SU-DHL-6 (cell line): ENCODE data around the gene KAZALD1.
A peak's percentile ranks its signal among the peaks of the same experiment; 100 is the strongest.

Experiments
- H2AFZ ChIP-seq: fragments of 200-600 bp; sonication (generic); 2 replicates; pipeline ENCODE4 v1.6.1; 2014; ENCODE audit warnings: low read depth, mild to moderate bottlenecking, moderate library complexity, mixed read lengths, antibody characterized with exemption, low read length; ENCODE audit not compliant: severe bottlenecking
- H3F3A ChIP-seq: fragments of 200-600 bp; shearing (Covaris generic); 2 replicates; pipeline ENCODE4 v1.6.0; 2016; ENCODE audit warnings: antibody characterized with exemption, mild to moderate bottlenecking; ENCODE audit not compliant: insufficient read depth
- H3K27ac ChIP-seq: fragments of 200-600 bp; sonication (generic); 2 replicates; pipeline ENCODE4 v1.5.1; 2016; ENCODE audit warnings: low read depth, mild to moderate bottlenecking, low read length, moderate library complexity, mixed read lengths
- H3K27me3 ChIP-seq: fragments of 200-600 bp; sonication (generic), shearing (Covaris generic); 2 replicates; pipeline ENCODE4 v1.6.0; 2014; ENCODE audit warnings: mild to moderate bottlenecking, low read length
- H3K36me3 ChIP-seq: fragments of 200-600 bp; sonication (generic); 2 replicates; pipeline ENCODE4 v1.6.1; 2014; ENCODE audit warnings: mild to moderate bottlenecking, low read length, mixed read lengths
- H3K4me2 ChIP-seq: fragments of 300-600, 200-600 bp; shearing (Covaris generic), sonication (generic); 2 replicates; pipeline ENCODE4 v1.6.0; 2014; ENCODE audit warnings: low read length, low read depth, mild to moderate bottlenecking; ENCODE audit not compliant: poor library complexity, severe bottlenecking
- H3K4me3 ChIP-seq: fragments of 200-600 bp; sonication (generic); 2 replicates; pipeline ENCODE4 v1.5.1; 2014; ENCODE audit warnings: antibody characterized with exemption, low read length, mild to moderate bottlenecking, mixed read lengths; ENCODE audit not compliant: insufficient read depth, poor library complexity, severe bottlenecking
- H3K79me2 ChIP-seq: fragments of 200-600 bp; sonication (generic); 2 replicates; pipeline ENCODE4 v1.6.1; 2014; ENCODE audit warnings: mild to moderate bottlenecking, low read length, moderate library complexity; ENCODE audit not compliant: insufficient read depth
- H3K9ac ChIP-seq: fragments of 200-600 bp; sonication (generic); 2 replicates; pipeline ENCODE4 v1.7.0; 2014; ENCODE audit warnings: mild to moderate bottlenecking, low read length
- H3K9me2 ChIP-seq: fragments of 200-600 bp; sonication (generic); replicated peaks from 2 replicates; pipeline ENCODE4 v1.6.1; 2014; ENCODE audit warnings: low read length; ENCODE audit not compliant: insufficient read depth
- H3K9me3 ChIP-seq: fragments of 200-600 bp; sonication (generic); 2 replicates; pipeline ENCODE4 v1.6.1; 2014; ENCODE audit warnings: low read length, mixed read lengths; ENCODE audit not compliant: insufficient read depth
- H4K20me1 ChIP-seq: fragments of 200-600 bp; sonication (generic); 2 replicates; pipeline ENCODE4 v1.6.1; 2014; ENCODE audit warnings: low read depth, mild to moderate bottlenecking, antibody characterized with exemption, low read length, moderate library complexity, mixed read lengths
- CTCF ChIP-seq: fragments of 200-600 bp; sonication (generic); IDR thresholded peaks from one replicate; pipeline ENCODE4 v1.5.1; 2017; ENCODE audit warnings: antibody characterized with exemption, mild to moderate bottlenecking, low read length, moderate library complexity; ENCODE audit not compliant: insufficient read depth, poor library complexity, severe bottlenecking
- EZH2phosphoT487 ChIP-seq: fragments of 200-600 bp; sonication (generic), shearing (Covaris generic); conservative IDR thresholded peaks from 2 replicates; pipeline ENCODE4 v1.6.1; 2018; ENCODE audit warnings: mild to moderate bottlenecking, antibody characterized with exemption, low read length, moderate library complexity, mixed read lengths

The KAZALD1 gene

GRCh38 chr10:101060036-101060950 lies 1.5 kb upstream of the KAZALD1 start:
- H4K20me1 ChIP-seq, result peaks cover 17% of the 10 kb centered on the region
- no peaks in the 10 kb centered on the region for H3K27me3 ChIP-seq
- peaks cover 48% of the 10 kb centered on the region for H3K79me2 ChIP-seq
- TF ChIP-seq EZH2phosphoT487 (no peak), CTCF (peak; percentile 92)
- H3K9me3 ChIP-seq, result no peaks in the 10 kb centered on the region
- peaks cover 8% of the 10 kb centered on the region; the same call in 1 of the 2 replicates for H3K36me3 ChIP-seq
- peak overlapping the region; percentile 97 for H3K9ac ChIP-seq
- H3K27ac ChIP-seq, result peak overlapping the region; percentile 90
- no peaks in the 10 kb centered on the region for H3K9me2 ChIP-seq
- H3K4me2 ChIP-seq, result peak overlapping the region; percentile 94
- H2AFZ ChIP-seq, result peak overlapping the region; percentile 87
- peaks cover 17% of the 10 kb centered on the region for H3F3A ChIP-seq
- H3K4me3 ChIP-seq, result peak overlapping the region; percentile 99

DNA sequence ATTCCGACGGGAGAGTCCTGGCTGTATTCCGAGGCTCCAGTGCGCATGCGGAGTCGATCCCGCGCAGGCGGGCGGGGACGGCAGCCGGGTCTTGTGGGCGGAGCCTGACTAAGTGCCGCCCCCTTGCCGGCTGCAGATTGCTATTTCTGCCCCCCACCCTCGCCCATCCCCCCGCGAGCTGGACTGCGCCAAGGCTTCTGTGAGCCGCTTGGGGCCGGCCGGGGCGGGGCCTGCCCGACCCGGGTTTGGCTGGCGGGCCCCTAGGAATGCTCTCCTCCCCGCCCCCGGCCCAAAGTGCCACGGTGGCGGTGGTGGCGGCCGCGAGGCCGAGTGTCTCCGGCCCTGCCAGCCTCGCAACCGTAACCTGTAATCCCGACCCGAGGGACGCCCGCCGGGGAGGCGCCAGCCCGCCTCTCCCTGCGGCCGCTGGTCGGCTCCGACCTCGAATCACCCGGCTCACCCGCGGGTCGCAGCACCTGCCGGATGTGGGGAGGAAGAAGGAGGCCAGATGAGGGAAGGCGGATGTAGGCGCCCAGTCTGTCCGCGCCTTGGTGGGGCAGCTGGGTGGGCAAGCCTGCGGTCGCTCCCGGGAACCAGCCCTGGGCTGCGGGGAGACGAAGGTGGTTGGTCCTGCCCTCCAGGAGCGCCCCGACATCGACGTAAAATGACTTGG lies 702 bp upstream of the KAZALD1 start:
- no peak for TF ChIP-seq EZH2phosphoT487
- TF ChIP-seq CTCF, result no peak
- peaks cover 5% of the 10 kb centered on the region; the same call in 1 of the 2 replicates for H3K36me3 ChIP-seq
- H3K79me2 ChIP-seq, result peaks cover 41% of the 10 kb centered on the region
- peak overlapping the region; percentile 87 for H2AFZ ChIP-seq
- H3K9ac ChIP-seq, result peak overlapping the region; percentile 97
- H4K20me1 ChIP-seq, result peaks cover 10% of the 10 kb centered on the region
- no peaks in the 10 kb centered on the region for H3K9me3 ChIP-seq
- peak overlapping the region; percentile 94 for H3K4me2 ChIP-seq
- no peaks in the 10 kb centered on the region for H3K27me3 ChIP-seq
- H3K4me3 ChIP-seq, result peak overlapping the region; percentile 99
- peak overlapping the region; percentile 90 for H3K27ac ChIP-seq
- peaks cover 17% of the 10 kb centered on the region for H3F3A ChIP-seq
- H3K9me2 ChIP-seq, result no peaks in the 10 kb centered on the region

GRCh38 chr10:101062232-101063049 lies 652 bp downstream of the KAZALD1 start:
- no peak overlapping the region for H2AFZ ChIP-seq
- peak overlapping the region; percentile 90 for H3K27ac ChIP-seq
- TF ChIP-seq CTCF (peak; percentile 35), EZH2phosphoT487 (no peak)
- H3K79me2 ChIP-seq, result peaks cover 30% of the 10 kb centered on the region
- no peaks in the 10 kb centered on the region for H3K9me3 ChIP-seq
- H3K9ac ChIP-seq, result peak overlapping the region; percentile 97; the same call in 1 of the 2 replicates
- H4K20me1 ChIP-seq, result peaks cover 8% of the 10 kb centered on the region
- no peak overlapping the region for H3K4me3 ChIP-seq
- H3F3A ChIP-seq, result peaks cover 17% of the 10 kb centered on the region
- H3K36me3 ChIP-seq, result peaks cover 3% of the 10 kb centered on the region; the same call in 1 of the 2 replicates
- peak overlapping the region; percentile 94 for H3K4me2 ChIP-seq
- no peaks in the 10 kb centered on the region for H3K27me3 ChIP-seq
- H3K9me2 ChIP-seq, result no peaks in the 10 kb centered on the region
